Ishikawa (cell line): ENCODE results near the gene ZBTB20.

Source experiments
- CEBPB ChIP-seq: IDR thresholded peaks from 2 replicates; pipeline ENCODE4 v1.6.1; 2012
- CREB1 ChIP-seq: IDR thresholded peaks from 2 replicates; pipeline ENCODE4 v1.6.1; 2012; ENCODE audit warnings: low read depth
- EGR1 ChIP-seq: IDR thresholded peaks from 2 replicates; pipeline ENCODE4 v1.6.1; 2012
- EP300 ChIP-seq: IDR thresholded peaks from 2 replicates; pipeline ENCODE4 v1.6.1; 2012; ENCODE audit warnings: borderline replicate concordance
- FOXM1 ChIP-seq: IDR thresholded peaks from 2 replicates; pipeline ENCODE4 v1.6.1; 2012; ENCODE audit warnings: low read depth, borderline replicate concordance
- MAX ChIP-seq: IDR thresholded peaks from 2 replicates; pipeline ENCODE4 v1.6.1; 2012
- NFIC ChIP-seq: IDR thresholded peaks from 2 replicates; pipeline ENCODE4 v1.6.1; 2012
- RAD21 ChIP-seq: IDR thresholded peaks from 2 replicates; pipeline ENCODE4 v1.6.1; 2012; ENCODE audit warnings: low read depth
- REST ChIP-seq: IDR thresholded peaks from 2 replicates; pipeline ENCODE4 v1.6.1; 2012; ENCODE audit warnings: low read depth, mild to moderate bottlenecking
- TAF1 ChIP-seq: IDR thresholded peaks from 2 replicates; pipeline ENCODE4 v1.6.1; 2012; ENCODE audit warnings: low read depth, mild to moderate bottlenecking
- TCF12 ChIP-seq: IDR thresholded peaks from 2 replicates; pipeline ENCODE4 v1.6.1; 2012; ENCODE audit warnings: low read depth
- TEAD4 ChIP-seq: IDR thresholded peaks from 2 replicates; pipeline ENCODE4 v1.6.1; 2012
- USF1 ChIP-seq: IDR thresholded peaks from 2 replicates; pipeline ENCODE4 v1.6.1; 2012
- YY1 ChIP-seq: IDR thresholded peaks from 2 replicates; pipeline ENCODE4 v1.6.1; 2012; ENCODE audit warnings: low read depth
- ZBTB7A ChIP-seq: IDR thresholded peaks from 2 replicates; pipeline ENCODE4 v1.6.1; 2012; ENCODE audit warnings: low read depth

Gene ZBTB20

GRCh38 chr3:114953800-114954199, 193.3 kb downstream of the ZBTB20 start:
- TF ChIP-seq NFIC (no peak), USF1 (no peak)

- TF ChIP-seq CEBPB (no peak), CREB1 (no peak), EGR1 (no peak), TEAD4 (no peak), RAD21 (no peak), NFIC (no peak), USF1 (no peak), FOXM1 (no peak), REST (no peak), TCF12 (no peak), TAF1 (no peak), EP300 (no peak), YY1 (no peak), ZBTB7A (no peak), MAX (no peak)
Measured at GRCh38 chr3:114953215-114953799, 193.8 kb downstream of the ZBTB20 start.

- TF ChIP-seq REST (no peak), FOXM1 (no peak), TCF12 (no peak), USF1 (no peak)
Measured at GRCh38 chr3:114942773-114943172, 204.3 kb downstream of the ZBTB20 start.

GRCh38 chr3:114941626-114942309, 205.3 kb downstream of the ZBTB20 start:
- TF ChIP-seq CEBPB (no peak), CREB1 (no peak), NFIC (no peak)

- TF ChIP-seq REST (no peak), EP300 (no peak), TAF1 (no peak)
Measured at GRCh38 chr3:114939920-114940319, 207.2 kb downstream of the ZBTB20 start.
